ENCODE data around the gene CNTNAP5.

GRCh38 chr2:124666976-124667375, 641.9 kb downstream of the CNTNAP5 start:
- TF ChIP-seq, protein P1, sequence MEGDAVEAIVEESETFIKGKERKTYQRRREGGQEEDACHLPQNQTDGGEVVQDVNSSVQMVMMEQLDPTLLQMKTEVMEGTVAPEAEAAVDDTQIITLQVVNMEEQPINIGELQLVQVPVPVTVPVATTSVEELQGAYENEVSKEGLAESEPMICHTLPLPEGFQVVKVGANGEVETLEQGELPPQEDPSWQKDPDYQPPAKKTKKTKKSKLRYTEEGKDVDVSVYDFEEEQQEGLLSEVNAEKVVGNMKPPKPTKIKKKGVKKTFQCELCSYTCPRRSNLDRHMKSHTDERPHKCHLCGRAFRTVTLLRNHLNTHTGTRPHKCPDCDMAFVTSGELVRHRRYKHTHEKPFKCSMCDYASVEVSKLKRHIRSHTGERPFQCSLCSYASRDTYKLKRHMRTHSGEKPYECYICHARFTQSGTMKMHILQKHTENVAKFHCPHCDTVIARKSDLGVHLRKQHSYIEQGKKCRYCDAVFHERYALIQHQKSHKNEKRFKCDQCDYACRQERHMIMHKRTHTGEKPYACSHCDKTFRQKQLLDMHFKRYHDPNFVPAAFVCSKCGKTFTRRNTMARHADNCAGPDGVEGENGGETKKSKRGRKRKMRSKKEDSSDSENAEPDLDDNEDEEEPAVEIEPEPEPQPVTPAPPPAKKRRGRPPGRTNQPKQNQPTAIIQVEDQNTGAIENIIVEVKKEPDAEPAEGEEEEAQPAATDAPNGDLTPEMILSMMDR (conservative IDR thresholded peaks at IDR 0.05; ENCODE audit: low read depth, low read length) = no peak
- no peak for TF ChIP-seq SMC3 (IDR thresholded peaks at IDR 0.05; ENCODE audit: low read depth, low read length)
- TF ChIP-seq FOS (IDR thresholded peaks at IDR 0.05; ENCODE audit: low read depth, low read length) = no peak
- TF ChIP-seq CEBPB (IDR thresholded peaks at IDR 0.05; ENCODE audit: low read depth, low read length) = no peak
- no peak for TF ChIP-seq POLR2A (IDR thresholded peaks at IDR 0.05; ENCODE audit: low read depth, low read length)
- no peak for TF ChIP-seq MAZ (IDR thresholded peaks at IDR 0.05; ENCODE audit: borderline replicate concordance, low read depth, low read length)
- TF ChIP-seq RAD21 (IDR thresholded peaks at IDR 0.05; ENCODE audit: low read length) = no peak
- no peak for TF ChIP-seq BHLHE40 (IDR thresholded peaks at IDR 0.05; ENCODE audit: low read depth, low read length)
- TF ChIP-seq, protein P2, sequence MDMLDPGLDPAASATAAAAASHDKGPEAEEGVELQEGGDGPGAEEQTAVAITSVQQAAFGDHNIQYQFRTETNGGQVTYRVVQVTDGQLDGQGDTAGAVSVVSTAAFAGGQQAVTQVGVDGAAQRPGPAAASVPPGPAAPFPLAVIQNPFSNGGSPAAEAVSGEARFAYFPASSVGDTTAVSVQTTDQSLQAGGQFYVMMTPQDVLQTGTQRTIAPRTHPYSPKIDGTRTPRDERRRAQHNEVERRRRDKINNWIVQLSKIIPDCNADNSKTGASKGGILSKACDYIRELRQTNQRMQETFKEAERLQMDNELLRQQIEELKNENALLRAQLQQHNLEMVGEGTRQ (IDR thresholded peaks at IDR 0.05; ENCODE audit: low read depth, low read length) = no peak
- no peak for TF ChIP-seq MAFK (IDR thresholded peaks at IDR 0.05; ENCODE audit: low read depth, low read length)
- TF ChIP-seq CHD1 (IDR thresholded peaks at IDR 0.05; ENCODE audit: low read depth, low read length) = no peak
- no peak for TF ChIP-seq RFX5 (IDR thresholded peaks at IDR 0.05; ENCODE audit: low read depth, low read length)

Data from IMR-90 (cell line).